Midbrain (tissue), 1 donor: ENCODE results near the gene EOLA1.
"Not testable (repeated sequence)": the region's sequence is repeated elsewhere in the genome, so short reads cannot be mapped to it uniquely, and the experiment has no call there.

Experiments used
- DNase-seq: peaks from one replicate; lab custom pipeline; 2025; lab: John Stamatoyannopoulos, UW

The EOLA1 gene

DNA sequence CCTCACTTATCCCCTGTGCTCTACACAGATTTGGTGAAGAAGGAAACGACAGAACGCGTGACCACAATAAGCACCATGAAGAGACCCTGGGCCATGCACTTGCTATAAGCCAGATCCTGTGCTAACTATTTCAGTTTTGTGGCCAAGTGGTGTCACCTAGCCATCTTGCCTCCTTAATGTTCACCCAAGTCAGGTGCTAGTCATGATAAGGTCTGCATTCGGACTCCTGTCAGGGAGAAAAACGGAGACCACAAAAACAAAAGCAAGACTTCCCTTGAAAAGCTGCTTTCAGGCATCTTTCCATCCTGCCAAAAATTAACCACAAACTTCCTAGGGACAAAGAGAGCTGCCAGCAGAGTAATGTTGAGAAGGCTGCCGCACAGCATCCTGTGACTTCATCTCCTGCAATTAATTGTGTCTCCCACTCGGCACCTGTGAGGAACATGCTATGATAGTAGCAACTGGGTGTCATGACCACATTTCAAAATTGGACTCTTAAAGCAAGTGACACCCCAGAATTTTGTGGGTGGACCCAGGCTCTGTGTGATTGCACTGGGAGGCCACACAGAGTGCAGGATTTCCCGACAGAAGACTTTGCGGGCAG, 26.9 kb upstream of the EOLA1 start:
- DNase-seq, result no peak

DNA sequence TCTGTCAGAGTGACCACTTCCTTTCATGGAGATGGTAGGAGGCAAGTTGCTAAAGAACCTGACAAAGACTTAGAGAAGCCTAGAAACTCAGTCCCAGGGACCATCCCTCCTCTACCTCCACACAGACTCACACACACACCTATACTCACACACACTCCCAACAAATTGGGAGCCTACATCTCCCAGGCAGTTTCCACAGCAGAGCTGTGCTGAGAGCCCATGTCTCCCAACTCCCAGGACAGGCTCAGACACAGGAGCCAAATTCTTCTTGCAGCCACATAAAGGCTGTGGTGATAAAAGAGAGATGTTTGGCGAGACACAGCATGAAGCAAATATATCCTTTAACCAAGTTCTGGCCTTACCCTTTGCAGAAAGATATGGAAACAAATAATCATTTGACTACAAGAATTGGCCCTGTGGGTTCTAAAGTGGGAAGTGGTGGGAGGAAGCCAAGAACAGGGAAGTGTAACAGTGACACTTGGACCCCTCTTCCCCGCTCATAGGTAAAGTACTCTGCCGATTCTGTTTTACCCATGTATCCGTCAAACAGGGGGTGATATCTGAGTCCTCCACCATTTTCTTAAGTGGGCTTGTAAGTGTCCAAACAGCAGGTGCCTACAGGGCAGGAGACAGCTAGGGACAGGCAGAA, 24.7 kb upstream of the EOLA1 start:
- no peak for DNase-seq

DNA sequence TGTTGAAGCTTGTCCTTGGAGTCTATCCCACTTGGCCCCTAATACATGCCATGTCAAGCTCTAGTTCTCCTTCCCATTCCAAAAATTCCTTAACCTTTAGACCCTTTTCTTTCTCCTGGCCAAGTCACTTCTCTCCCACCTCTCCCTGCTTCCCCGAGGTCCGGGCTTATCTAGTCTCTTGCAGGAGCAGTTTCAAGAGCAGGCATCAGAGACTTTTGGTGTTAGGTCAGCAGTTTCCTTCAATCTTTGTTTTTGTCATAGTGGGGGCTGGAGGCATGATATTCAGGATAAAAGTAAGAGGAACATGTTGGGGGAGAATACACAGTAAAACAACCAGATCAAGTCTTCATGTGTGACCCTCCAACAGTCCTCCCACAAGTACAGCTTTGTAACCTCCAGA, 24.2 kb upstream of the EOLA1 start:
- DNase-seq, result no peak

DNA sequence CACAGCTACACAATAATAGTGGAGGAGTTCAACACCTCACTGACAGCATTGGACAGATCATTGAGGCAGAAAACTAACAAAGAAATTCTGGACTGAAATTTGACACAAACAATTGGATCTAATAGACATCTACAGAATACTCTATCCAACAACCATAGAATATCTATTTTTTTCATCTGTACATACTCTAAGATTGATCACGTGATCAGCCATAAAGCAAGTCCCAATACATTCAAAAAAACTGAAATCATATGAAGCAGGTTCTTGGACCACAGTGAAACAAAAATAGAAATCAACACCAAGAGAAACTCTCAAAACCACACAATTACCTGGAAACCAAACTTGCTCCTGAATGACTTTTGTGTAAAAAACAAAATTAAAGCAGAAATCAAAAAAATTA, 23.5 kb upstream of the EOLA1 start:
- DNase-seq, result no peak

DNA sequence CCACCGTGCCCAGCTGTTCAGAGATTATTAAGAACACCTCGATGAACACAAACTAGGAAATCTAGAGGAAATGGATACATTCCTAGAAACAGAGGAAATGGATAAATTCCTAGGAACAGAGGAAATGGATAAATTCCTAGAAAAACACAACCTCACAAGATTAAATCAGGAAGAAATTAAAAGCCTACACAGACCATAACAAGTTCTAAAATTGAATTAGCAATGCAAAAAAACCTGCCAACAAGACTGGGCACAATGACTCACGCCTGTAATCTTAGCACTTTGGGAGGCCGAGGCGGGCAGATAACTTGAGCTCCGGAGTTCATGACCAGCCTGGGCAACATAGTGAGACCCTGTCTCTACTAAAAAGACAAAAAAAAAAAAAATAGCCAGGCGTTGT, 22.6 kb upstream of the EOLA1 start:
- DNase-seq, result no peak

DNA sequence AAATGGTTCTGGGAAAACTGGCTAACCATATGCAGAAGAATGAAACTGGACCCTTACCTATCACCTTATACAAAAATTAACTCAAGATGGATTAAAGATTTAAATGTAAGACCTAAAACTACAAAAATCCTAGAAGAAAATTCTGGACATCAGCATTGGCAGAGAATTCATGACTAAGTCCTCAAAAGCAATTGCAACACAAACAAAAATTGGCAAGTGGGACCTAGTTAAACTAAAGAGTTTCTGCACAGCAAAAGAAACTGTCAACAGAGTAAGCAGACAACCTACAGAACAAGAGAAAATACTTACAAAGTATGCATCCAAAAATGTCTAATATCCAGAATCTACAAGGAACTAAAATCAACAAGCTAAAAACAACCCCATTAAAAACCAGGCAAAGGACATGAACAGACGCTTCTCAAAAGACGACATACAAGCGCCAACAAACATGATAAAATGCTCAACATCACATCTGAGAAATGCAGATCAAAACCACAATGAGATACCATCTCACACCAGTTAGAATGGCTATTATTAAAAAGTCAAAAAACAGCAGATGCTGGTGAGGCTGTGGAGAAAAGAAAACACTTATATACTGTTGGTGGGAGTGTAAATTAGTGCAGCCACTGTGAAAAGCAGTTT, 20.1 kb upstream of the EOLA1 start:
- DNase-seq, result not testable (repeated sequence)

DNA sequence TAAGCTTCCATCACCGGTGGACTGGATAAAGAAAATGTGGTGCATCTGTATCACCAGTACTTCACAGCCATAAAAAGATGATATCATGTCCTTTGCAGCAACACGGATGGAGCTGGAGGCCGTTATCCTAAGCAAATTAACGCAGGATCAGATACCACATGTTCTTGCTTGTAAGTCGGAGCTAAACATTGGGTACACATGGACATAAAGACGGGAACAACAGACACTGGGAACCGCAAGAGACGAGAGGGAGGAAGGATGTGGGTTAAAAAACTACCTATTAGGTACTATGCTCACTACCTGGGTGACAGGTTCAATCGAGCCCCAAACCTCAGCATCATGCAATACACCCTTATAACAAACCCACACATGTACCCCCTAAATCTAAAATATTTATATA, 19.4 kb upstream of the EOLA1 start:
- no peak for DNase-seq

DNA sequence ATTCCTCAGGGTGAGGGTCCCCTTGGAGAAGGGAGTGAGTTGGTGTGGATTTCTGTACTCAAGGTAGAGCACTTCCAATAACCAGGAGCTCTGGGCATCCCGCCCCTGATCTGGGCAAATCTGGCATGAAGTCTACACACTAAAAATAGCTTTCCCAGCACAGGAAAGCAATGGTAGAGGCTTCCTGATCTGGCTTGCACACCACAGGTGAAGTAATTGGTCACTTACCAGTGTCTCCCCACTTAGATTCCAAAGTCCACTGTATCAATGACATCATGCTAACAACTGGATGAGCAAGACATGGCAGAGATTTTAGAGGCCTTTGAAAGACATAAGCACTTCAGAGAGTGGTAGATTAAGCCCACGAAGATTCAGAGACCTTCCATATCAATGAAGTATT, 17.9 kb upstream of the EOLA1 start:
- no peak for DNase-seq

DNA sequence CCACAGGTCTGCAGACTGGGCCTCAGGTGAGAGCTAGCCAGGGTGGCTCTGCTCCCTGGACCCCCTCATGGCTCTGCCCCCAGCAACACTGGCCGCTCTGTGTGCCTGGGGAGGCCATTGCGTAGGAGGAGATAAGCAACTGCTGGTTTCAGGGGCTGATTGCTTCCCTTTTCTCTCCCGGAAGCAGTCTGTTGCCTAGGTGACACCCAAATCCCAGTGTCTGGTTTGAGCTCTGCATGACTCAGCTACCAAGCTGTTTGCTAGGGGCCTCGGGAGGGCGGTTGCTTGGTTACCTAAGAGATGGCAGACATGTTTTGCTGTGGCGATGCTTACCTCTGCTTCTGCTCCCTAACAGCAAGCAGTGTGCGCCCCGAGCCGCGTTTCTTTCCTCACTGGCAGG, 15.4 kb upstream of the EOLA1 start:
- peak; percentile 9 for DNase-seq

DNA sequence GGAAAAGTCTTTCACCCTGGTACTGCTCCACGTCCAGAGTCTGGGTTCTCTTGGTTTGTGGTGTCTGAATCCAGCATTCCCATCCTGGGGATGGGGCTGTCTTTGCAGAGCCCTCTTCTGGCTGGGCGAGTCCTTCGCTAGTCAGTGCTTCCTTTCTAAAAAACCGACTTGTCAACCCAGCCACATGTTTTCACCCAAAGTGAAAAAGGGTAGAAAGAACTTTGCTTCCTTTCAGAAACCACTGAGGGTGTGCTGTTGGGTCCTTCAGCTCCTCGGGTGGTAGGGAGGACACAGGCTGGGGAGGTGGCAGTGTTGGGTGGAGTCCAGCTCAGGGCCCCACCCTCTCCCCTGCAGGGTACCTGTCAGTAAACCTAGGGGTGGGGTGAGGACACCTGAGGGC, 14.9 kb upstream of the EOLA1 start:
- not testable (repeated sequence) for DNase-seq

DNA sequence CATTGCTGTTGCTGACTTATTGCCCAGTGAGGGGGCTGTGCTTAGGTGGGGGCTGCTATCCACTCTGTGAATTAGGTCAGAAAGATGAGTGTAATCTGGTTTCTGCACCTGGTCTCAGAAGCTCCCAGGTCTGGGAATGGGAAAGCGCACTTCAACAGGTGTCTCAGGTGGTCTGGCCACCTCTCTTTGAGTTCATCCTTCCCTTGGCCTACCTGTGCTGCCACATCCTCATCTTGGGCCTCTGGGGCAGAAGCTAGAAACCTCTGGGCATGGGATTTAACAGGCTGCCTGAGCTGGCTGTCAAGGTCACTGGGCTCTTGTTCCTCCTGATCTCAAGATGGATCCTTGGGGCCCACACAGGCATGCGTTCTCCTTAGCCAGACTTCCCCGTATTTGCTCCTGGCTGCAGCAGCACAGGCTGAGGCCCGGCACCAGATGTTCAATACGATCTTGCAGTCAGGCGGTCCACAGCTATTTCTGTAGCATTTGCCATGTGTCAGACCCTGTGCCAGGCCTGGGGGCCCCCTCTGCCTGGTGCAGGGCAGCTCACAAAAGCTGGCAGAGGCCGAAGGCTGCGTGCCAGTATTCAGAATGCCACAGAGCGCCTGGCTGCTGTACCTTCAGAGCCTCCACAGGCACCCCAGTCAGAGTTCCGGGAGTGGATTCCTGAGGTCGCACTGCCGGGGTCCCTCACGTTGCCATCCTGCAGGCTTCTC, 14.3 kb upstream of the EOLA1 start:
- DNase-seq, result not testable (repeated sequence)

DNA sequence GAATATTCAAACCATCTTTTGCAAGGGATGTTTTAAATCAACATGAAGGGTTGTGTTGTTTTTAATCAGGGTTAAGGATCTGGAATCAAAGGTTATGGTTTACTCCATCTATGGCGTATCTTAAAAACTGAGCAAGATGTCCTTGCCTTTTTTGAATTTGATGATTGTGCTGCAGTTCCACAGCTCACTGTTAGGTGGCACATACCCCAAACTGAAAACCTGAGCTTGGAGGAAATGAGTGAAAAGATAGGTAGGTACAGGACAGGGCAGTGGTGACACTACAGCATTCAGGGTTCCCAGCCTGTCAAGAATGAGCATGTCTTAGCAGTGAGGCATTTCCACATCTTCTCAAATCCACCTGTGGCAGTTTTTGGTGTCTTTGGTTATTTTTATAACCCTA, 13.1 kb upstream of the EOLA1 start:
- DNase-seq, result no peak

DNA sequence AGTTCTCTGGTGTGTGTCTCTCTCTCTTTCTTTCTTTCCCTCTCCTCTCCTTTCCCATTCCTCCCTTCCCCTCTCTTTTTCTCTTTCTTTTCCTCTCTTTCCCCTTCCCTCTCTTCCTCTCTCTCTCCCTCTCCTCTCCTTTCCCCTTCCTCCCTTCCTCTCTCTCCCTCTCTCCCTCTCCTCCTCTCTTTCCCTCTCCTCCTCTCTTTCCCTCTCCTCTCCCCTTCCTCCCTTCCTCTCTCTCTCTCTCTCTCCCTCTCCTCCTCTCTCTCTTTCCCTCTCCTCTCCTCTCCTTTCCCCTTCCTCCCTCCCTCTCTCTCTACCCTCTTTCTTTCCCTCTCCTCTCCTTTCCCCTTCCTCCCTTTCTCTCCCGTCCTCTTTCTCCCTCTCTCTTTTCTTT, 12.4 kb upstream of the EOLA1 start:
- no peak for DNase-seq

DNA sequence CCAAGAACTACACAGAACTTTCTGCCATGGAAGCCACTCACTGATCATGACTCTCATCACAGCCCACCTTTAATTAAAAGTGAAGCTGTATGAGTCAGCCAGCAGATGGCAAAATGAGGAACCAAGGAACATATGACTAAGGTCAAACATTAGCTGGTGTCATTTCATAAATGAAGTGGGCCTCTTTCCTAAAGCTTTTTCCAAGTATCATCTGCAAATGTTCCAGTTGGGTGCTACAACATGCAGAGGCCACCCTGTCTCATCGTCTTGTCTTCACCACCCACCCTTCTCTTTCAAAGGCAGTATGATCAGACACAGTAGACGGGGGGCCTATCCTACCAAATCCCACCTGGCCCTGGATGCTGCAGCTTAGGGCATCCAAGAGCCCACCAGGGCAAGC, 9.2 kb upstream of the EOLA1 start:
- DNase-seq, result no peak

DNA sequence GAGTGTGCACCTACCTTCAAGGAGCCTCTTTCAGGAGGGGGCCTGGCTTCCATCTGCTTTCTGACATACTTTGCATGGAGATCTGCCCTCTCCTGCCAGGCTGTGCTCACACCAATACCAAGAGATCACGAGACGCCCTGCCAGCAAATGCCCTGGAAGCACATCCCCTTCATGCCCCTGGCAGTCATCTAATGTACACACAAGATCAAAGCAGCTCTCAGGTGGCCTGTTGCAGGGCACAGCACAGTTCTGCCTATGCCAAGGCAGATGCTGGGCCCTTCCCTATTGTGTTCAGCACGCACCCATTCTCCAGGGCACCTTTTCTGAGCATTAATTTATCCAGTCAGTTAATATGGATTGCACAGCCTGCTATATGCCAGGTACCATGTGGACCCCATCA, 7.9 kb upstream of the EOLA1 start:
- DNase-seq, result not testable (repeated sequence)

DNA sequence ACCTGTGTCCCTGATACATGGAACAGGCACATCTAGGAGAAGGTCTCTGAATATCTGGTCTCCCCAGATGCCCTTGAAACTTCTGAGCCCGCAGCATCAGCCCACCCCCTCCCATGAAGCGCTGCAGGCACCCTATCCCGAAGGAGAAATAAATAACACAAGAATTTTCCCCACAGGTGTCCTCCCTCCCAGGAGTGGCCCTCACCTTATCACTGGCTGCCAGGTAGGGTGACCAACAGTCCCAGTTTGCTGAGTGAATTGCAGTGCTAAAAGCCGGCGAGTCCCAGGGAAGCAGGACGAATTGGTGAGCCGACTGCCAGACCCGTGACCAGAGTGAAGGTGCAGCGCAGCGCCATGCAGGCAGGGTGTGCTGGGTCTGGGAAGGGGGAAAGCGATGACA, 6.8 kb upstream of the EOLA1 start:
- not testable (repeated sequence) for DNase-seq

DNA sequence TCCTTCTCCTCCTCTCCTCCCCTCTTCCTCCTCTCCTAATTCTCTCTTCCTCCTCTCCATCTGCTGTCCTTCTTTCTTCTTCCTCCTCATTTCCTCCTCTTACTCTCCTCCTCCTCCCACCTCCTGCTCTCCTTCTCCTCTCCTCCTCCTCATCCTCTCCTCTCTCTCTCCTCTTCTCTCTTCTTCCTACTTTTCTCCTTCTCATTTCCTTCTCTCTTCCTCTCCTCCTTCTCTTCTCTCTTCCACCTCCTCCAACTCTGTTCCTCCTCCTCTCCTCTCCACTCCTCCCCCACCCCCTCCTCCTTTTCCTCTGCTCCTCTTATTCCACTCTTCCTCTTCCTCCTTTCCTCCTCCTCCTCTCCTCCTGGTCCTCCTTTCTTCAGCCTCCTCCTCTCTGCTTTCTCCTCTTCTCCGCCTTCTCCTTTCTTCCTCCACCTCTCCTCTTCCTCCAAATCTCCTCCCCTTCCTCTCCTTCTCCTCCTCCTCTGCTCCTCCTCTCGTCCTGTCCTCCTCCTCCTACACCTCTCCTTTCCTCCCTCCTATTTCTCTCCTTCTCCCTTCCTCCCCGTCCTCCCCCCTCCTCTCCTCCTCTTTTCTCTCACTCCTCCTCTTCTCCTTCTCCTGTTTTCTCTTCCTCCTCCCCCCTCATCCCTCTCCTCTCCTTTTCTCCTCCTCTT, 5.7 kb upstream of the EOLA1 start:
- DNase-seq, result not testable (repeated sequence)

DNA sequence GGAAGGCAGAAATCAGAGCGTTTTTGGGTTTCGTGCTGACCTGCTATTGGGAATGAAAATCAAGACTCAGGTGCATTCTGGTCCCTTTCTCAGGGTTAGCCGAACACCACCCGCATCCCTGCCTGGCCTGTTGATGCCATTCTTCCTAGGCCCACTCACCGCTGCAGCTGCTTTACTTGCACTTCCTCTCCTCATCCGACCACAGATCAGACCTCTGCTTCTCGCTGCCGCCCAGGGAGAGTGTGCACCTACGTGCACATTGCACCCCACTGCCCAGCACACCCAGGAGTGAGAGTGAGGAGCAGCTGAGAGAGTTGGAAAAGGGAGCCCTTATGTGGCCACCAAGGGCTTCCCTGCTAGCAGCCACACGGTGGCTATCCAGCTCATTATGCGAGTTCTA, 3.3 kb upstream of the EOLA1 start:
- DNase-seq, result not testable (repeated sequence)

DNA sequence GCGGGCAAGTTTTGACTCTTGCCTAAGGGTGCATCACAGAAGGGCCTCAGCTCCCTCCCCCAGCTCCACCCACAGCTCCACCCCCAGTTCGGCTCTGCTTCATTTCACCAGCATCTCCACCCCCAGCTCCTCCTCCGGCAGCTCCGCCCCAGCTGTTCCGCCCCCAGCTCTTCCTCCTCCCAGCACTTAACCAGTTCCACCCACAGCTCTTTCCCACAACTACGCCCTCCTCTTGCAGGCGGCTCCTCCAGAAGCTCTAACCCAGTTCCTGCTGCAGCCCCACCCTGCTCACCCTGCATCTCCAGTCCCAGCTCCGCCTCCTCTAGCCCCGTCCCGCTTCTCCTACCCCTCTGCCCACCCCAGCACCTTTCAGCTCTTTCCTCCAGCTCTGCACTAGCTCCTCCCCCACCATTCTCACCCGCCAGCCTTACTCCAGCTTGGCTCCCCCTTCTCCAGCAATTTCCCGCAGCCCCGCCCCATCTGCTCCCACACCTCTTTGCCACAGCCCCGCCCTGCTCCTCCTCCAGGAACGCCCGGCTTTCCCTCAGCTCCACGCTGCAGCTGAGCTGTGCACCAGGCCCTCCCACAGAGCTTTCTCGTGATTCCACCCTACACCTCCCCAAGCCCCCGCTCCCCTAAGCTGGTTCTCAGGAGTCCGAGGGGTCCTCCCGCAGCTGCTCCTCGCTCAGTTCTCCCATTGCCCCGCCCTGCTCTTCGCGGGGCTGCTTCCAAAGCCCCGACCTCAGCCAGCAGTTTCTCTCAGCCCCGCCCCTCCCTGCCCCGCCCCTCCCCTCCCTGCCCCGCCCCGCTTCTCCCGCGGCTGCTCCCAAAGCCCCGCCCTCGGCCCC, 1.3 kb upstream of the EOLA1 start:
- DNase-seq, result peak; percentile 65

DNA sequence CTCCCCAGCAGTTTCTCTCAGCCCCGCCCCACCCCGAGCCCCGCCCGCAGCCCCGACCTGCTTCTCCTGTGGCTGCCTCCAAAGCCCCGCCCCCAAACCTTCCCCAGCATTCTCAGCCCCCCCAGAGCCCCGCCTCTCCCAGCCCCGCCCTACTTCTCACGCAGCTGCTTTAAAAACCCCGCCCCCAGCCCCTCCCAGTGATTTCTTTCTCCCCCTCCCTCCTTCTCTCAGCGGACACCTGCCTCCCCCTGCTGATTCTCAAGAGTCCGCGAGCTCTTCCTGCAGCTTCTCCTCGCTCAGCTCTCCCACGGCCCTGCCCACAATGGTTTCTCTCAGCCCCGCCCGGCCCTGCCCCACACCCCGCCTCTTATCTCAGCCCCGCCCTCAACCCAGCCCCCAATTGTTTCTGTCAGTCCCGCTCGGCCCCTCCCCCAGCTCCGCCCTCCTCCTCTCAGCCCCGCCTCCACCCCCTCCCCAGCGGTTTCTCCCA, 636 bp upstream of the EOLA1 start:
- DNase-seq, result peak; percentile 84

DNA sequence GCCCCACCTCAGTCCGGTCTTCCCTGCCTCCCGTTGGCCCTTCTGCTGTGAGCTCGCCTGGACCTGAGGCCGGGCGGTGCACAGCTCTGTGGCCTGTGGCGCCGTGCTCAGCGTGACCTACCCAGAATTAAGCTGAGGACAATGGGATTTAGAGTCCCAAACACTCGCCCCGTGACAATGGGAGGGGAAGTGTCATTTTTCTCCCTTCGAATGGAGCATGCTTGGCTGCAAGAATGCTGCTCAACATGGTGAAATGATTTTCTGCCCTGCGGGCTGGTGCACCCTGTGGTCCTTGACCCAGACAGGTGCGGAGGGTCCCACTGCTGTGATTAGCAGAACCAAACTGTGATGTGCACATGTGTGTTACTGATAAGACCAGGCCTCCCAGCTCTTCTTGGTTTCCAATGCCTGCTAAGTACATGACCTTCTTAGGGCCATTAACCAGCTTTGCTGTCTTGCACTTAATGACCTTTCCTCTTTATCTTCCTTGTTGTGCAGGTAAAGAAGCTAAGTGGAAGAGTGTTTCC, 772 bp downstream of the EOLA1 start:
- no peak for DNase-seq
